HEK293 (cell line): ENCODE results near the gene DBH.

Experiments used
- CTCF ChIA-PET: fragments of 350-600 bp; formaldehyde crosslinking; extraction: SDS; loops from one replicate; lab custom pipeline; 2021; ENCODE audit warnings: antibody characterized with exemption; lab: Yijun Ruan, JAX
- POLR2A ChIA-PET: fragments of 300-600 bp; formaldehyde crosslinking; extraction: SDS; loops from one replicate; lab custom pipeline; 2020; ENCODE audit warnings: antibody characterized with exemption, inconsistent platforms; lab: Yijun Ruan, JAX
- H3K27ac ChIP-seq: fragments of 200-500 bp; sonication (Bioruptor generic); 2 replicates; pipeline ENCODE4 v1.5.1; 2014; ENCODE audit warnings: low read depth, low read length, control low read depth, inconsistent platforms; ENCODE audit errors: extremely low read depth
- H3K36me3 ChIP-seq, 2 experiments: fragments of 200-500 bp in 1 of 2; sonication (Bioruptor generic) in 1 of 2; 1 replicate in 1 of 2; 2 replicates in 1 of 2; pipeline ENCODE4 v1.5.1; 2014 to 2017; ENCODE audit warnings: inconsistent platforms in 2 of 2, low read length in 2 of 2; ENCODE audit not compliant: control insufficient read depth in 2 of 2, insufficient read depth in 1 of 2
- H3K4me1 ChIP-seq: fragments of 200-500 bp; sonication (Bioruptor generic); 2 replicates; pipeline ENCODE4 v1.5.1; 2014; ENCODE audit warnings: mild to moderate bottlenecking, low read length, inconsistent platforms; ENCODE audit not compliant: control insufficient read depth, insufficient read depth
- H3K4me3 ChIP-seq: 2 replicates; pipeline ENCODE4 v1.5.1; 2011; ENCODE audit warnings: low read depth, mild to moderate bottlenecking, control low read depth, low read length, moderate library complexity
- H3K9me3 ChIP-seq: fragments of 200-500 bp; sonication (Bioruptor generic); 2 replicates; pipeline ENCODE4 v1.5.1; 2014; ENCODE audit warnings: low read depth, low read length, inconsistent platforms; ENCODE audit not compliant: control insufficient read depth, insufficient read depth
- EGR2 ChIP-seq: fragments of 450-650 bp; formaldehyde crosslinking; IDR thresholded peaks from 2 replicates; pipeline ENCODE4 v1.5.1; 2016; ENCODE audit warnings: low read depth, missing biosample characterization, missing genetic modification characterization
- GFI1B ChIP-seq: fragments of 450-650 bp; formaldehyde crosslinking; IDR thresholded peaks from 2 replicates; pipeline ENCODE4 v1.5.1; 2016; ENCODE audit warnings: missing biosample characterization, missing genetic modification characterization
- GLIS1 ChIP-seq: fragments of 450-650 bp; formaldehyde crosslinking; IDR thresholded peaks from 2 replicates; pipeline ENCODE4 v1.5.1; 2016; ENCODE audit warnings: missing biosample characterization, missing genetic modification characterization
- KLF1 ChIP-seq: fragments of 450-650 bp; formaldehyde crosslinking; IDR thresholded peaks from 2 replicates; pipeline ENCODE4 v1.5.1; 2016; ENCODE audit warnings: missing biosample characterization, missing genetic modification characterization
- KLF7 ChIP-seq: fragments of 450-650 bp; formaldehyde crosslinking; IDR thresholded peaks from 2 replicates; pipeline ENCODE4 v1.5.1; 2016; ENCODE audit warnings: missing biosample characterization, missing genetic modification characterization, borderline replicate concordance
- KLF8 ChIP-seq: fragments of 450-650 bp; formaldehyde crosslinking; IDR thresholded peaks from 2 replicates; pipeline ENCODE4 v1.5.1; 2016; ENCODE audit warnings: missing biosample characterization, missing genetic modification characterization
- REPIN1 ChIP-seq: fragments of 450-650 bp; formaldehyde crosslinking; IDR thresholded peaks from 2 replicates; pipeline ENCODE4 v1.5.1; 2017; ENCODE audit warnings: missing biosample characterization, missing genetic modification characterization, low read depth
- SALL2 ChIP-seq: fragments of 450-650 bp; formaldehyde crosslinking; IDR thresholded peaks from 2 replicates; pipeline ENCODE4 v1.5.0; 2017; ENCODE audit warnings: missing biosample characterization, mild to moderate bottlenecking, missing genetic modification characterization, borderline replicate concordance
- YY1 ChIP-seq: fragments of 450-650 bp; formaldehyde crosslinking; IDR thresholded peaks from 2 replicates; pipeline ENCODE4 v1.5.1; 2018; ENCODE audit warnings: missing biosample characterization, missing genetic modification characterization
- ZBTB1 ChIP-seq: fragments of 450-650 bp; formaldehyde crosslinking; IDR thresholded peaks from 2 replicates; pipeline ENCODE4 v1.5.1; 2016; ENCODE audit warnings: missing biosample characterization, missing genetic modification characterization
- ZBTB21 ChIP-seq: fragments of 450-650 bp; formaldehyde crosslinking; IDR thresholded peaks from 2 replicates; pipeline ENCODE4 v1.5.1; 2017; ENCODE audit warnings: missing biosample characterization, missing genetic modification characterization
- ZBTB48 ChIP-seq: fragments of 450-650 bp; formaldehyde crosslinking; IDR thresholded peaks from 2 replicates; pipeline ENCODE4 v1.5.1; 2016; ENCODE audit warnings: missing biosample characterization, missing genetic modification characterization
- ZFHX2 ChIP-seq: fragments of 450-650 bp; formaldehyde crosslinking; conservative IDR thresholded peaks from 2 replicates; pipeline ENCODE4 v1.5.1; 2016; ENCODE audit warnings: missing biosample characterization, missing genetic modification characterization
- ZNF121 ChIP-seq: fragments of 450-650 bp; formaldehyde crosslinking; IDR thresholded peaks from 2 replicates; pipeline ENCODE4 v1.5.1; 2016; ENCODE audit warnings: missing biosample characterization, missing genetic modification characterization
- ZNF221 ChIP-seq: fragments of 450-650 bp; formaldehyde crosslinking; IDR thresholded peaks from 2 replicates; pipeline ENCODE4 v1.5.1; 2017; ENCODE audit warnings: missing biosample characterization, missing genetic modification characterization, borderline replicate concordance
- ZNF350 ChIP-seq: fragments of 450-650 bp; formaldehyde crosslinking; IDR thresholded peaks from 2 replicates; pipeline ENCODE4 v1.5.0; 2017; ENCODE audit warnings: missing biosample characterization, mild to moderate bottlenecking, missing genetic modification characterization
- ZNF37A ChIP-seq: fragments of 450-650 bp; IDR thresholded peaks from 2 replicates; pipeline ENCODE4 v1.5.1; 2018; ENCODE audit warnings: missing biosample characterization, missing genetic modification characterization
- ZNF391 ChIP-seq: fragments of 450-650 bp; formaldehyde crosslinking; IDR thresholded peaks from 2 replicates; pipeline ENCODE4 v1.5.1; 2016; ENCODE audit warnings: low read depth, missing biosample characterization, missing genetic modification characterization, borderline replicate concordance
- ZNF394 ChIP-seq: fragments of 450-650 bp; formaldehyde crosslinking; IDR thresholded peaks from 2 replicates; pipeline ENCODE4 v1.5.1; 2016; ENCODE audit warnings: missing biosample characterization, missing genetic modification characterization, mild to moderate bottlenecking, moderate library complexity, borderline replicate concordance
- ZNF501 ChIP-seq: fragments of 450-650 bp; formaldehyde crosslinking; IDR thresholded peaks from 2 replicates; pipeline ENCODE4 v1.5.1; 2016; ENCODE audit warnings: missing biosample characterization, missing genetic modification characterization
- ZNF514 ChIP-seq: fragments of 450-650 bp; formaldehyde crosslinking; IDR thresholded peaks from 2 replicates; pipeline ENCODE4 v1.5.1; 2016; ENCODE audit warnings: missing biosample characterization, missing genetic modification characterization
- ZNF521 ChIP-seq: fragments of 450-650 bp; formaldehyde crosslinking; IDR thresholded peaks from 2 replicates; pipeline ENCODE4 v1.5.1; 2017; ENCODE audit warnings: missing biosample characterization, mild to moderate bottlenecking, missing genetic modification characterization
- ZNF544 ChIP-seq: fragments of 450-650 bp; formaldehyde crosslinking; IDR thresholded peaks from 2 replicates; pipeline ENCODE4 v1.5.0; 2017; ENCODE audit warnings: missing biosample characterization, missing genetic modification characterization
- ZNF610 ChIP-seq: fragments of 450-650 bp; formaldehyde crosslinking; IDR thresholded peaks from 2 replicates; pipeline ENCODE4 v1.5.1; 2016; ENCODE audit warnings: missing biosample characterization, missing genetic modification characterization, borderline replicate concordance
- ZNF621 ChIP-seq: fragments of 450-650 bp; formaldehyde crosslinking; IDR thresholded peaks from 2 replicates; pipeline ENCODE4 v1.5.1; 2017; ENCODE audit warnings: missing biosample characterization, missing genetic modification characterization
- ZNF623 ChIP-seq: fragments of 450-650 bp; formaldehyde crosslinking; IDR thresholded peaks from 2 replicates; pipeline ENCODE4 v1.5.1; 2016; ENCODE audit warnings: missing biosample characterization, missing genetic modification characterization
- ZNF624 ChIP-seq: fragments of 450-650 bp; formaldehyde crosslinking; IDR thresholded peaks from 2 replicates; pipeline ENCODE4 v1.5.1; 2017; ENCODE audit warnings: missing biosample characterization, missing genetic modification characterization
- ZNF747 ChIP-seq: fragments of 450-650 bp; formaldehyde crosslinking; IDR thresholded peaks from 2 replicates; pipeline ENCODE4 v1.5.1; 2016; ENCODE audit warnings: missing biosample characterization, missing genetic modification characterization
- ZNF792 ChIP-seq: fragments of 450-650 bp; formaldehyde crosslinking; IDR thresholded peaks from 2 replicates; pipeline ENCODE4 v1.5.1; 2016; ENCODE audit warnings: missing biosample characterization, missing genetic modification characterization
- TF ChIP-seq, protein P1 (sequence below): fragments of 450-650 bp; formaldehyde crosslinking; IDR thresholded peaks from 2 replicates; pipeline ENCODE4 v1.5.1; 2017; ENCODE audit warnings: missing biosample characterization, missing genetic modification characterization
- TF ChIP-seq, protein P2 (sequence below): fragments of 450-650 bp; IDR thresholded peaks from 2 replicates; pipeline ENCODE4 v1.5.1; 2018; ENCODE audit warnings: missing biosample characterization, mild to moderate bottlenecking, missing genetic modification characterization

Gene DBH

DNA sequence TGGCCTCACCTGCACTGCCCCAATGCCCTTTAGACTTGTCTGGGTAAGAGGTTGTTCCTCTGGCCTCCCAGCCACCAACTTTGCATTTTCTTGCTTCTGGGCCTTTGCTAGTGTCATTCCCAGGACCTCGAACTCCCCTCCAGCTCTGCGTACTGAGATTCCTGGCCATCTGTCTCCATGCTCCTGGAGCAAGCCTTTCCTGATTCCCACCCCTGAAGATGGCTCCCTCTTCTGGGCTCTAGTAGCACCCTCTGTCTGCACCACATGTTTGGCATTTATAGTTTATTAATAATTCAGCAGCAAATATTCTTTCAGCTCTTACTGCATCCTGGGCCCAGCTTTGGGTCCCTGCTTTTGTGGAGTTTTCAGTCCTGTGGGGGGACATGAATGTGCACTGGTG is 41.9 kb upstream of the DBH start:
- Histone ChIP-seq H3K9me3 (no peaks in the 10 kb centered on the region), H3K4me3 (no peak overlapping the region), H3K27ac (no peak overlapping the region), H3K4me1 (no peaks in the 10 kb centered on the region), H3K36me3 (no peaks in the 10 kb centered on the region)
- TF ChIP-seq ZNF501 (tag by site-specific recombination) (no peak), ZNF121 (tag by site-specific recombination) (no peak), SALL2 (tag by site-specific recombination) (no peak), REPIN1 (tag by site-specific recombination) (no peak), KLF7 (no peak), ZBTB48 (tag by site-specific recombination) (no peak), KLF8 (tag by site-specific recombination) (no peak), ZNF747 (tag by site-specific recombination) (no peak), GLIS1 (tag by site-specific recombination) (no peak), YY1 (tag by site-specific recombination) (no peak), ZNF624 (tag by site-specific recombination) (no peak), ZNF792 (tag by site-specific recombination) (no peak)
- CTCF ChIA-PET, result interaction anchor here (0.5 to 1.6 kb wide), 8 partner anchors 13 to 485 kb away, joined by 3 to 4 read pairs (median 3); no protein-coding TSS in a partner anchor
- POLR2A ChIA-PET, result no interaction called here

DNA sequence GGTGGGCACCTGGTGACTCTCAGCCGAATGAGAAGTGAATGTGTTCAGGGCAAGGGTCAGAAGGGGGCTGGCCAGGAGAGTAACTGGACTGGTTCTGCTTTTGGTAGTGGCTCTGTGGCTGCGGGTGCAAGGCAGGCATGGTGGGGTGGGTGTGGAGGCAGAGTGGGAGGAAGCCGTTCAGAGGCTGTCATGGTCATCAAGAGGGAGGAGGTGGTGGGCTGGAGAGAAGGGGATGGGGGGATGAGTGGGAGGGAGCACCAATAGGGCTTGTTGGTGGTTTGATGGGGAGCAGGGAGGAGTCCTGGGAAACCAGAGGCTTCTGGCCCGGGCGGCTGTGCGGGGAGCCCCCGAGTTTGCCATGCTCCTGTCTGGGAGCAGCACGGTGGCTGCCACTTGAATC is 40.3 kb upstream of the DBH start:
- H3K27ac ChIP-seq, result no peak overlapping the region
- ChIA-PET POLR2A (no interaction called here), CTCF (no interaction called here)
- no peaks in the 10 kb centered on the region for H3K36me3 ChIP-seq
- H3K4me3 ChIP-seq, result no peak overlapping the region
- no peaks in the 10 kb centered on the region for H3K4me1 ChIP-seq
- H3K9me3 ChIP-seq, result no peaks in the 10 kb centered on the region
- no peak for TF ChIP-seq ZNF394
- peak; percentile 83 for TF ChIP-seq ZFHX2 (tag by site-specific recombination)
- TF ChIP-seq EGR2 (tag by site-specific recombination), result peak; percentile 91

DNA sequence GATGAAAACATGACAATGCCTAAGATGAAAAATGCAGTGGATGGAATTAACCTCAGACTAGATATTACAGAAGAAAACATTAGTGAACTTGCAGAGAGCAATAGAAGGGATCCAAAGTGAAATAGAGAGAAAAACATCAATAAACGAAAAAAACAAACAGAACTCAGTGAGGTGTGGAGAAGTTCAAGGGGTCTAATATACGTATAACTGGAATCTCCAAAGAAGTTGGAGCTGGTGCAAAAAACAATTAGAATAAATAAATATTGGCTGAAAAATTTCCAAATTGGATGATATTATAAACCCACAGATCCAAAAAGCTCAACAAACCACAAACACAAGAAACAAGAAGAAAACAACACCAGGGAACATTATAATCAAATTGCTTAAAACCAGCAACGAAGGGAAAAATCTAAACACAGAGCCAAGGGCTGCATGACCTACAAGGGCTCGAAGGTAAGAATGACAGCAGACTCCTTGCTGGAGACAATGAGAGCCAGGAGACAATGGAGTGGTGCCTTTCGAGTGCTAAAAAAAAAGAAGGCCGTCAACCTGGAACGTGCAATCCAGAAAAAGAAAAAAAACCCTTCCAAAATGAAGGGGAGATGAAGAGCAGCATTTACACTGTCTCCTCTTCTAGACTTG is 38.7 kb upstream of the DBH start:
- Histone ChIP-seq H3K4me1 (no peaks in the 10 kb centered on the region), H3K36me3 (no peaks in the 10 kb centered on the region), H3K27ac (no peak overlapping the region), H3K9me3 (no peaks in the 10 kb centered on the region), H3K4me3 (no peak overlapping the region)
- ChIA-PET CTCF (interaction anchor here (0.6 to 1.3 kb wide), 6 partner anchors 9 to 1835 kb away, joined by 3 to 4 read pairs (median 3); no protein-coding TSS in a partner anchor), POLR2A (no interaction called here)
- TF ChIP-seq KLF1 (tag by site-specific recombination) (no peak), ZNF391 (tag by site-specific recombination) (no peak), ZNF621 (tag by site-specific recombination) (no peak), ZNF623 (tag by site-specific recombination) (no peak), ZNF521 (tag by site-specific recombination) (no peak), ZNF350 (tag by site-specific recombination) (no peak), ZNF37A (tag by site-specific recombination) (no peak), ZBTB1 (no peak), GFI1B (tag by site-specific recombination) (no peak), ZNF610 (tag by site-specific recombination) (peak; percentile 65; the same call in 1 of the 2 replicates), ZNF221 (tag by site-specific recombination) (no peak), ZNF514 (tag by site-specific recombination) (no peak), ZBTB21 (tag by site-specific recombination) (no peak), ZNF747 (tag by site-specific recombination) (no peak), ZNF544 (tag by site-specific recombination) (no peak)
- TF ChIP-seq, protein P1, sequence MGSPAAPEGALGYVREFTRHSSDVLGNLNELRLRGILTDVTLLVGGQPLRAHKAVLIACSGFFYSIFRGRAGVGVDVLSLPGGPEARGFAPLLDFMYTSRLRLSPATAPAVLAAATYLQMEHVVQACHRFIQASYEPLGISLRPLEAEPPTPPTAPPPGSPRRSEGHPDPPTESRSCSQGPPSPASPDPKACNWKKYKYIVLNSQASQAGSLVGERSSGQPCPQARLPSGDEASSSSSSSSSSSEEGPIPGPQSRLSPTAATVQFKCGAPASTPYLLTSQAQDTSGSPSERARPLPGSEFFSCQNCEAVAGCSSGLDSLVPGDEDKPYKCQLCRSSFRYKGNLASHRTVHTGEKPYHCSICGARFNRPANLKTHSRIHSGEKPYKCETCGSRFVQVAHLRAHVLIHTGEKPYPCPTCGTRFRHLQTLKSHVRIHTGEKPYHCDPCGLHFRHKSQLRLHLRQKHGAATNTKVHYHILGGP (tag by site-specific recombination), result no peak
- TF ChIP-seq, protein P2, sequence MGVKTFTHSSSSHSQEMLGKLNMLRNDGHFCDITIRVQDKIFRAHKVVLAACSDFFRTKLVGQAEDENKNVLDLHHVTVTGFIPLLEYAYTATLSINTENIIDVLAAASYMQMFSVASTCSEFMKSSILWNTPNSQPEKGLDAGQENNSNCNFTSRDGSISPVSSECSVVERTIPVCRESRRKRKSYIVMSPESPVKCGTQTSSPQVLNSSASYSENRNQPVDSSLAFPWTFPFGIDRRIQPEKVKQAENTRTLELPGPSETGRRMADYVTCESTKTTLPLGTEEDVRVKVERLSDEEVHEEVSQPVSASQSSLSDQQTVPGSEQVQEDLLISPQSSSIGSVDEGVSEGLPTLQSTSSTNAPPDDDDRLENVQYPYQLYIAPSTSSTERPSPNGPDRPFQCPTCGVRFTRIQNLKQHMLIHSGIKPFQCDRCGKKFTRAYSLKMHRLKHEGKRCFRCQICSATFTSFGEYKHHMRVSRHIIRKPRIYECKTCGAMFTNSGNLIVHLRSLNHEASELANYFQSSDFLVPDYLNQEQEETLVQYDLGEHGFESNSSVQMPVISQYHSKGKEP (tag by site-specific recombination), result no peak
